Stimulated activated CD8-positive, alpha-beta memory T cell treated with anti-CD3 and anti-CD28 coated beads, Interleukin-15, amount 100 ng/mL, for 1 hour (primary cell): ENCODE measurements around the gene RAMP3.

Experiments used
- DNase-seq: peaks from one replicate; pipeline ENCODE4 v3.0.0-alpha.2; 2020; ENCODE audit warnings: low read depth

RAMP3 gene

GRCh38 chr7:45223728-45224630 is 66.4 kb downstream of the RAMP3 start:
- no peak for DNase-seq

DNA sequence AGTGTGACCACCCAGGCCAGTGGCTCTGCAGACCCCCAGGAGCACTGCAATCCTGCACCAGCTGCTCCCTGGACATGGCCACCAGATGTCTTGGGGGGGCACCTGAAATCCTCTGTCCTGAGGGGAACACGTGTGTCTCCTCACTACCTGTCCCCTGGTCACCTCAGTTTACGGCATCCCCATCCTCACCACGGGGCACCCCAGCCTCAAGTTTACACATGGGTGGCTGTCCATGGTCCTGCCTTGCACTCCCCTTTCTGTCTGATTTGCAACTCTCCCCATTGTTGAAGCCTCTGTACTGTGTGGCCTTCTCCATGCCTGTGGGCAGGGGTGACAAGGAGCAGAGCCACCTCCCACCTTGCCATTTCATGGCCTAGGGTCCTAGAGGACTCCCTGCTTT is 67.2 kb downstream of the RAMP3 start:
- no peak for DNase-seq

DNA sequence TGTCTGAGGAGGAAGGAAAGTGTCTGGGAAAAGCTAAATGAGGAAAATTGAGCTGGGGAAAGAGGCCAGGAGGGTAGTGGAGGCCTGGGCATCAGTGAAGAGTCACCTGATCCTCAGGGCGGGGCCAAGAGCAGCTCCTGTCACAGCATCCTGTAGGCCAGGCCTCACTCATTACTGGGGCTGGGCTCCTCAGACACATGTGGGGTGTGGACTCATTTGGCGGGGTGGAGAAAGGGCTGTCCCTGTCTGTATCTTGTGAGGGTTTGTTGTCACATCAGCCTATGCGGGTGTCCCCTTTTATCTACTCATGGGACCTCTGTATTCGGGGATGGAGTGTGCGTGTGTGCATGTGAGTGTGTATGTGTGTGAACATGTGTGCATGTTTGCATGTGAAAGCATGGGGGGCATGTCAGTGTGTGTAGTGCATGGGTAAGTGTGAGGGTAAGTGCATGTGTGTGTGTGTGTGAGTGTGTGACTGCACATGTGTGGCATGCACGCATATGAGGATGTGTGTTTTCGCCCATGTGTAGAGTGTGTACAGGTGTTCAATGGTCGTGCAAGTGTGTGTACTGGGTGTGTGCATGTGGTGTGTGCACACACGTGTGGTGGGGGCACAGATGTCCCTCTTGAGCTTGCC is 67.8 kb downstream of the RAMP3 start:
- DNase-seq: no peak

DNA sequence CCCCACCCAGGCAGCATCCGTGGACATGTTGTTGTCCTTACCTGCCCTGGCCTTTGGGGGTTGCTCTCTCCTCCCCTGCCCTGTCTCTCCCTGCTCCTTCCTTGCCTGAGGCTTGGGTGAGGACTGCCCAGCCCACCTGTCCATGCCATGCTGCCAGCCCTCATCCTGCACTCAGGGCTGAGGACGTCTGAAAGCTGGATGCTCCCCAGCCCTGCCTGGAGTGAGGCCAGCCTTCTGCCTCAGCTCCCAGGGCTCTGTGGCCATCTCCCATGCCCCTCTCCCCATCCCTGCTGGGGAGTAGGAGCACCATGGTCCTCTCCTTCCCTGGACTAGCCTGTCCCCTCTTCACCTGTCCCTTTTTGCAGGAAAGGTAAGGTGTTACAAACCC is 68.4 kb downstream of the RAMP3 start:
- DNase-seq: no peak

DNA sequence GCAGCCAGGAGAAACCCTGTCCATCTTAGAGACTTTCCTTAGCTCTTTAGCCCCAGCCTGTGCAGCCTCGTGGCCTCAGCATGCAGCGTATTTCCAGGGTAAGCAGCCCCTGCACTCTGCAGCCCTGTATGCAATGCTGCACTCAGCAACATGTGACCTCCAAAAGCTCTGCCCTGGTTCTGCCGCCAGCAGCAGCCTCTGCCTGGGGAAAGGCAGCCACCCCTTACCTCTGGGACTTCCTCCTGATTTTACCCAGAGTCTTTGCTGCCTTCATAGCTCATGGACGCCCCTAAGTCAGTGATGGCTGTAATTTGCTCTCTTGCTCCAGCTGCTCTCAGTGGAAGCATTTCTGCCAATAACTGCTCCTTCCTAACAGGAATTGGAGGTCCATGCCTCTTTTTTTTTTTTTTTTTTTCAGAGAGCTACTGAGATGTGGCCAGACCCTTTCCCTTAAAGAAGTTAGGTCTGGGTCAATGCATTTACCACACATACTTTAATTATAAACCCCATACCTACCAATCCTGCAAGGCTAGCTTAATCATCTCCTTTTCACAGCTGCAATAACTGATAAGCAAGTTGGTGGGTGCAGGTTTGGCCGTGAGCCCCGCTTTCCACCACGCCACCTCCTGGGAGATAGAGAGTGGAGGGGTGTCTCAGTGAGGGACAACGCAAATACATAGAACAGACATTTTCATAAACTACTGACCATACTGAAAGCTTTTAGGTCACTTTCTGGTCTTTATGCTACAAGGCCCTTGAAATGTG is 71.7 kb downstream of the RAMP3 start:
- no peak for DNase-seq

DNA sequence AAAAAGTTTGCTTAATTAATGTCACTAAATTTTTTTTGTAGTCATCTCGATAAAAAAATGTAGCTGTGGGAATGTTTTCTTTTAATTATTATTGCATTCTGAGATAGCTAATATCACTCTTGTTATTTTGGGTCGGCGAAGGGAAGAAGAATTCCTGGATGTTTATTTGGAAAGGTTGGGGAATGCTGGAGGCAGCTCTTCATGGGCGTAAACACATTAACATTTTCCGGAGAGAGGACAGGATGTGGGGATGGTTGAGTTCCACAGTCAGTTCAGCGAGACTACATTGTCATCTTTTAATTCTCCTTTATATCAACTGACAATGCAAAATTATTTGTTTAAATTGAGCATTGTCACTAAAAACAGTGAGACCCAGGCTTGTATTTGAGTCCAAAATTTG is 72.5 kb downstream of the RAMP3 start:
- DNase-seq: no peak

DNA sequence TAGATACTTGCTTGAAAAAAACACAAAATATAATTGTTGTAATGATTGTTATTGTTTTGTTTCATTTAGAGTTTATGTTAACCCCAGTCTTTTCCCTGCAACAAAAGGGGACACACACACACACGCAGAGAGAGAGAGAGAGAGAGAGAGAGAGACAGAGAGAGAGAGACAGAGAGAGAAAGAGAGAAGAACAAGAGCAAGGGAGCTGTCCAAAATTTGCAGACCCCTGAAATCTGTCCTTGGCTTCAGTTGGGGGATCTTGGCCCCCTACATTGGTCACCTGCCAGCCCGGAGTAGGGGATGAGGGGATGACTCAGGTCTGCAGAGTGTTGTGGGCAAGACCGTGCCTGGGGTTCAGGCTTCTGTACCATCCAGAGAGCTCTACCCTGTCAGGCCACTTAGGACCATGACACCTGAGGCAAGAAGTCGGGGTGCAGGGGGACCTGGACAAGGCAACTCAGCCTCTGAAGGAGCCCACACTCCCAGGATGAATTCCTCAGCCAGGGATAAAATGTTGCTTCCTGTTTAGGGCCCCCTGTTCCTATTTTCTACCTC is 73.1 kb downstream of the RAMP3 start:
- no peak for DNase-seq

GRCh38 chr7:45233249-45233775 is 75.7 kb downstream of the RAMP3 start:
- DNase-seq: no peak
